NB4 (cell line): ENCODE results near the gene TNS4.

Experiments used
- CTCF ChIP-seq: IDR thresholded peaks from one replicate; pipeline ENCODE4 v1.5.1; 2012; ENCODE audit warnings: low read depth, low read length
- POLR2A ChIP-seq: IDR thresholded peaks from 2 replicates; pipeline ENCODE4 v1.6.1; 2011; ENCODE audit warnings: mild to moderate bottlenecking; ENCODE audit not compliant: insufficient read length; ENCODE audit errors: extremely low read depth

- no peak for TF ChIP-seq CTCF
- TF ChIP-seq POLR2A = no peak
These were observed 39.6 kb downstream of the TNS4 start for GRCh38 chr17:40461732-40462342.
